ENCODE measurements around the gene BCCIP.

BCCIP gene

GRCh38 chr10:125797994-125798662 is 25.2 kb upstream of the BCCIP start:
- H3K27ac ChIP-seq = no peak overlapping the region

DNA sequence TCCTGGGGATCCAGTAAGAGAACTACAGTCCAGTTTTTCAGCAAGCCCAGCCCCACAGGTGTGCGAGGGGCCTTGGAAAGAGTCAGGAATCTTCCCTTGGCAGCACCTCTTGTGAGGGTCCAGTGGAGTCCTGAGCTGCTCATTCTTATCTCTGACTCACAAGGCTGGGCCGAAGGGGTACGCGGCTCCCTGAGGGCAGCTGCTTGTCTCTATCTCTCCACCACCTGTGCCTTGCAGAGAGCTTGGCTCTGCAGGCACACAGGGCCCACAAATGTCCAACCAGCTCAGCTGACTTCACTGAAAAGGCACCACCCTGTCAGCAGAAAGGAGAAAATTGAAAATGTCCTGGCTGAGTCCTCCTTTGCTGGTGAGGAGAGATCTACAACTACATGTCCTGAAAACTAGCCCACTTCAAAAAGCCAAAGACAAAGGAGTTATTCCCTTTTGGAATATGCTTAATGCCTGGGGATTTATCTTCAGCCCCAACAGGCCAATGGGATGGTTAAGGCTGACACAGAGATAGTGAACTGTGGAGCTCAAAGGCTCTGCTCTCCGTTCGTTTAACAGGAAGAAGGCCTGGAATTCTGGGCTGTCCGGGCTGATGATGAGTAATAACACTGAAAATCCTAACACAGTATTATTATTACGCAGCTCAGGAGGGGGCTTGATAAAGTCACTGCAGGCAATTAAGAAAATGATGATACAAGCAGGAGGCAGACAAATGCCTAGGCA is 23.7 kb upstream of the BCCIP start:
- Histone ChIP-seq H3K36me3 (ENCODE audit: control insufficient read depth, insufficient read depth, low read length) (no peaks in the 10 kb centered on the region), H3K4me2 (ENCODE audit: low read length) (no peak overlapping the region)

More at GRCh38 chr10:125797994-125798662, 25.2 kb upstream of the BCCIP start:
- Histone ChIP-seq H3K4me3 (ENCODE audit: low read depth, low read length) (no peak overlapping the region), H2AFZ (no peak overlapping the region), H3K27me3 (ENCODE audit: control insufficient read depth, insufficient read depth, low read length) (no peaks in the 10 kb centered on the region), H3K9ac (no peak overlapping the region), H3K36me3 (ENCODE audit: control insufficient read depth, insufficient read depth, low read length) (no peaks in the 10 kb centered on the region), H3K4me2 (ENCODE audit: low read length) (no peak overlapping the region), H3K79me2 (no peaks in the 10 kb centered on the region), H3K4me1 (peaks cover 11% of the 10 kb centered on the region), H3K9me3 (ENCODE audit: control insufficient read depth, low read length) (no peaks in the 10 kb centered on the region)
- no peak for TF ChIP-seq CTCF (IDR thresholded peaks at IDR 0.05)

GRCh38 chr10:125801574-125801973 is 21.8 kb upstream of the BCCIP start:
- no peaks in the 10 kb centered on the region for H3K36me3 ChIP-seq (ENCODE audit: control insufficient read depth, insufficient read depth, low read length)
- no peak overlapping the region for H3K4me2 ChIP-seq (ENCODE audit: low read length)
- H3K27ac ChIP-seq = no peak overlapping the region
- no peak overlapping the region for H2AFZ ChIP-seq
- H3K27me3 ChIP-seq (ENCODE audit: control insufficient read depth, insufficient read depth, low read length) = no peaks in the 10 kb centered on the region
- no peak overlapping the region for H3K9ac ChIP-seq
- H3K9me3 ChIP-seq (ENCODE audit: control insufficient read depth, low read length) = no peaks in the 10 kb centered on the region
- no peak overlapping the region for H3K4me3 ChIP-seq (ENCODE audit: low read depth, low read length)
- no peaks in the 10 kb centered on the region for H3K79me2 ChIP-seq
- no peak for TF ChIP-seq CTCF (IDR thresholded peaks at IDR 0.05)
- peaks cover 15% of the 10 kb centered on the region for H3K4me1 ChIP-seq

More for the DNA sequence above, 23.7 kb upstream of the BCCIP start:
- H3K4me3 ChIP-seq (ENCODE audit: low read depth, low read length) = no peak overlapping the region
- H3K9me3 ChIP-seq (ENCODE audit: control insufficient read depth, low read length) = no peaks in the 10 kb centered on the region
- no peak overlapping the region for H3K27ac ChIP-seq
- no peaks in the 10 kb centered on the region for H3K79me2 ChIP-seq
- H3K4me1 ChIP-seq = peaks cover 11% of the 10 kb centered on the region
- no peaks in the 10 kb centered on the region for H3K27me3 ChIP-seq (ENCODE audit: control insufficient read depth, insufficient read depth, low read length)
- no peak overlapping the region for H2AFZ ChIP-seq
- no peak overlapping the region for H3K9ac ChIP-seq
- no peak for TF ChIP-seq CTCF (IDR thresholded peaks at IDR 0.05)

- H3K36me3 ChIP-seq (ENCODE audit: control insufficient read depth, insufficient read depth, low read length) = no peaks in the 10 kb centered on the region
- no peak overlapping the region for H3K4me2 ChIP-seq (ENCODE audit: low read length)
- no peaks in the 10 kb centered on the region for H3K9me3 ChIP-seq (ENCODE audit: control insufficient read depth, low read length)
- no peak for TF ChIP-seq CTCF (IDR thresholded peaks at IDR 0.05)
- H3K79me2 ChIP-seq = no peaks in the 10 kb centered on the region
- no peak overlapping the region for H3K4me3 ChIP-seq (ENCODE audit: low read depth, low read length)
- H3K9ac ChIP-seq = no peak overlapping the region
- no peak overlapping the region for H3K27ac ChIP-seq
- H3K27me3 ChIP-seq (ENCODE audit: control insufficient read depth, insufficient read depth, low read length) = no peaks in the 10 kb centered on the region
- H2AFZ ChIP-seq = no peak overlapping the region
- H3K4me1 ChIP-seq = peaks cover 12% of the 10 kb centered on the region
Observed at GRCh38 chr10:125802131-125802530, 21.2 kb upstream of the BCCIP start.

Measured in parathyroid adenoma (tissue), 2 donors.